Measurements from ENCODE around the gene DCTN5. TPM values are rescaled to one million over a fixed set of nuclear protein-coding genes. Genes with fewer than 3 reads are reported as not detected.

Gene DCTN5
- total and polyA plus RNA-seq, 2 of the 13 experiments (the other 11 are each of a cell fraction or from before 2014, with no cell fraction given), result 105 to 207 TPM

- TF ChIP-seq ARID2 (CRISPR knock-in tag; IDR thresholded peaks at IDR 0.05; ENCODE audit: borderline replicate concordance) (peak; percentile 100), KAT8 (CRISPR knock-in tag; IDR thresholded peaks at IDR 0.05) (peak; percentile 90), SIX1 (CRISPR knock-in tag; IDR thresholded peaks at IDR 0.05; ENCODE audit: borderline replicate concordance) (no peak; the same call in 1 of the 2 replicates), ZNF367 (CRISPR knock-in tag; IDR thresholded peaks at IDR 0.05; ENCODE audit: borderline replicate concordance) (peak; percentile 98), SIN3B (IDR thresholded peaks at IDR 0.05; ENCODE audit: low read length) (peak; percentile 100), ZNF329 (CRISPR knock-in tag; IDR thresholded peaks at IDR 0.05; ENCODE audit: low read depth) (peak; percentile 62; the same call in 1 of the 2 replicates), KMT2B (CRISPR knock-in tag; IDR thresholded peaks at IDR 0.05) (peak; percentile 93), HNRNPL (IDR thresholded peaks at IDR 0.05; ENCODE audit: low read depth, low read length) (peak; percentile 86), RFXAP (CRISPR knock-in tag; IDR thresholded peaks at IDR 0.05; ENCODE audit: borderline replicate concordance) (peak; percentile 83; the same call in 1 of the 2 replicates), GMEB1 (CRISPR knock-in tag; IDR thresholded peaks at IDR 0.05; ENCODE audit: borderline replicate concordance) (peak; percentile 87), U2AF1 (optimal IDR thresholded peaks at IDR 0.05; ENCODE audit: low read depth, low read length) (no peak), PCBP2 (optimal IDR thresholded peaks at IDR 0.05; ENCODE audit: low read depth, low read length, poor library complexity, severe bottlenecking) (no peak), CBX5 (CRISPR knock-in tag; IDR thresholded peaks at IDR 0.05; ENCODE audit: borderline replicate concordance) (peak; percentile 85; the same call in 1 of the 2 replicates), ZNF572 (CRISPR knock-in tag; IDR thresholded peaks at IDR 0.05) (no peak), NR3C1 (CRISPR knock-in tag; IDR thresholded peaks at IDR 0.05) (0 out of 2 replicates have a peak, but pooled peaks have one; percentile 2), PTBP1 (IDR thresholded peaks at IDR 0.05; ENCODE audit: low read depth, low read length, poor library complexity, severe bottlenecking) (peak; percentile 31), ZNF547 (CRISPR knock-in tag; IDR thresholded peaks at IDR 0.05) (peak; percentile 82), RARA (CRISPR knock-in tag; IDR thresholded peaks at IDR 0.05) (peak; percentile 48; the same call in 1 of the 2 replicates), ATF7-NPFF (CRISPR knock-in tag; IDR thresholded peaks at IDR 0.05; ENCODE audit: low read depth) (peak; percentile 100), ZNF879 (CRISPR knock-in tag; IDR thresholded peaks at IDR 0.05) (no peak), NFKBIZ (CRISPR knock-in tag; IDR thresholded peaks at IDR 0.05) (peak; percentile 66; the same call in 1 of the 2 replicates), ZNF510 (CRISPR knock-in tag; IDR thresholded peaks at IDR 0.05; ENCODE audit: low read depth) (peak; percentile 88), SNAPC2 (CRISPR knock-in tag; IDR thresholded peaks at IDR 0.05) (peak; percentile 99), EP300 (IDR thresholded peaks at IDR 0.05; ENCODE audit: low read depth in 2 of 2, low read length in 2 of 2) (peak; percentile 23 to 49; a peak in 1 of 4 replicates), EP300 (CRISPR knock-in tag; IDR thresholded peaks at IDR 0.05; ENCODE audit: borderline replicate concordance) (no peak), TFE3 (CRISPR knock-in tag; IDR thresholded peaks at IDR 0.05) (peak; percentile 64; the same call in 1 of the 2 replicates), ZNF143 (CRISPR knock-in tag; IDR thresholded peaks at IDR 0.05) (peak; percentile 97)
Measured at GRCh38 chr16:23678430-23679273, 37.4 kb downstream of the DCTN5 start, which contains the start of gene PLK1 (continued).
